ENCODE results near the gene CABLES1.

Gene CABLES1

GRCh38 chr18:23169673-23170044, 34.4 kb downstream of the CABLES1 start:
- DNase-seq (ENCODE audit: low spot score) = no peak

DNA sequence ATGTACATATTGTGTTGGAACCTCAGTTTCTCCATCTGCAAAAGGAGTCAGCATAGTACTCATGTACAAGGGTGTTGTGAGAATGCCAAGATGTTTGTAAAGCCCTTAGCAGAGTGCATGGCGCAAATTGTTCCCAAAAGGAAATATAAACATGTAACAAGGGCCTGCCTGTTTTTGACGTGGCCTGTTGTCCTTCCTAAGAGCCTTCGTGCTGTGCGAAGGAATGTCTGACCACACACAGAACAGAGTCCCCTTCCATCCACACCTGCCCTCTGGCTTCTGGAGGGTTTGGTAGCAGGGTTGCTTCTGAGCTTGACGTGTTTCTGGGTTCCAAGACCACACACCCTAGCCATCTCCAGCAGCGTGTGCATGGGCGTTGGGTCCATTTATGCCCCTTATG, 34.9 kb downstream of the CABLES1 start:
- DNase-seq (ENCODE audit: low spot score) = no peak

DNA sequence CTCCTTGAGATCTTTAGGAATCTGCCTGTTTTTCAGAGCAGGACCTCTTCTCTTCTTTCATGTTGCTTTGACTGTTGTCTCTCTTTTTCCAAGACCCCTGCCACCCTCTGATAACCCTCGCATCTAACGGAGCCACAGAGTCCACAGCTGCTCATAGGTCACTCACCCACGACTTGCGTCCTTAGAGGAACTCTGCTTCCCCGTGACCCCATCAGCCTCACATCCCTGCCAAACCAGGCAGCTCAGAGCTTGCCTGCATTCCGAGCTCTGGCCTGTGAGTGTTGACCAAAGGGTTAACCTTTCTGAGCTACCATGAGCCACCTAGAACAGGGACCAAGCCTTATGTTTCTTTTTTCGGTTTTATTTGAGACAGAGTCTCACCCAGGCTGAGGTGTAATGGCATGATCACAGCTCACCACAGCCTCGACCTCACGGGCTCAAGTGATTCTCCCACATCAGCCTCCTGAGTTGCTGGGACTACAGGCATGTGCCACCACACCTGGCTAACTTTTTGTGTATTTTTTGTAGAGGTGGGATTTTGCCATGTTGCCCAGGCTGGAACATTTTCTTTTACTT, 36.4 kb downstream of the CABLES1 start:
- no peak for DNase-seq (ENCODE audit: low spot score)

DNA sequence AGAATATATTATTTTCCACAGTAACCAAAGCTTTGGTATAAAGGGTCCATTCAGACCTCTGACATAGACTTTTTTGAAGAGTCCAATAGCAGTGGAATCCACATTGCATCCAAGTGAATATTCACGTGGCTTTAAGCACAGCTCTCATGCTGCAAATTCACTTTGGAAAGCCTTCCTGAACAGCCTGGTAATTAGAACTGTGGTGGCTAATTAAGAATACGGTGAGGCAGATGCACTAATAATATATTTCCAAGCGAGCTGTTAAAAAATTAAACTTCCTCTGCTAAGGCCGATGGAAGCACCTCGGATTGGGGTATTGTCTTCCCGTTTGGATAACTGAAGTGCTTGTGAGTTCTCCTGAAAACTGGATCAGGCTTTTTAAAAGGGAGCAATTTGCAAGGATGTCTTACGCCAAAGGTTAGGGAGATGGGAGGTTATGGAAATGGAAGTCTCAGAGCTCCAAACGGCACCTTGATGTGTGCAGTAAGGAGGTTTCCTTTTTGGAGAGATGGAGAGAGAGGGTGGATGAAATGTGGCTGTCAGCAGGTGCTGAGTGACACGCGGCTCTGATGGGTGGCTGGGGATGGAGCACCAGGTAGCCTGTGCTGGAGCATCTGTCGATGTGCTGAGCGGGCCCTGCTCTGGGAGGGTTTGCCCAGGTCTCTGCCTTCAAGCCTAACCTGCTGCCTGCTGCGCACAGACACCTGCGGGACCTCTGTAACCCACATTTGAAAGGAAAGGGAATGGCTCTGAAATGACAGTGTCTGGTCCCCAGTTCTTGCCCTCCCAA, 37.5 kb downstream of the CABLES1 start:
- no peak for DNase-seq (ENCODE audit: low spot score)

- no peak for DNase-seq (ENCODE audit: low spot score)
Measured at GRCh38 chr18:23173912-23174311, 38.6 kb downstream of the CABLES1 start.

GRCh38 chr18:23176701-23177432, 41.6 kb downstream of the CABLES1 start:
- no peak for DNase-seq (ENCODE audit: low spot score)

- no peak for DNase-seq (ENCODE audit: low spot score)
Measured at GRCh38 chr18:23177433-23178072, 42.3 kb downstream of the CABLES1 start.

GRCh38 chr18:23178201-23178600, 42.9 kb downstream of the CABLES1 start:
- DNase-seq (ENCODE audit: low spot score) = no peak

DNA sequence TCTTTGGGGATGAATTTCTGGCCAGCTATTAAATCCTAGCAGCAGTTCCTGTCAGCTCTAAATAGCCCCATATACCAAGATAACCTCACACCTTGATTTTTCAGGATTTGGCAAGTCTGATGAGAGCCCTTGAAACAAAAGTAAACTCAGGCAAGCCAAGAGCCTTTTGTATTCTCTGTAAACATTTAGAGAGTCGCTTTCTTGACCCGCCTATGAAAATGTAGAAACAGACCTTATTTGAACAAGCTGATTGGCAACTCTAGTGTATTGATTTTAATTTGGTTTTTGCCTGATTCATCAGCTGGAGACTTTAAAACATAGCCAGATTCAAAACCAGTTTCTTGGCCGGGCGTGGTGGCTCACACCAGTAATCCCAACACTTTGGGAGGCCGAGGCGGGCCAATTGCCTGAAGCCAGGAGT, 43.4 kb downstream of the CABLES1 start:
- DNase-seq (ENCODE audit: low spot score) = no peak

DNA sequence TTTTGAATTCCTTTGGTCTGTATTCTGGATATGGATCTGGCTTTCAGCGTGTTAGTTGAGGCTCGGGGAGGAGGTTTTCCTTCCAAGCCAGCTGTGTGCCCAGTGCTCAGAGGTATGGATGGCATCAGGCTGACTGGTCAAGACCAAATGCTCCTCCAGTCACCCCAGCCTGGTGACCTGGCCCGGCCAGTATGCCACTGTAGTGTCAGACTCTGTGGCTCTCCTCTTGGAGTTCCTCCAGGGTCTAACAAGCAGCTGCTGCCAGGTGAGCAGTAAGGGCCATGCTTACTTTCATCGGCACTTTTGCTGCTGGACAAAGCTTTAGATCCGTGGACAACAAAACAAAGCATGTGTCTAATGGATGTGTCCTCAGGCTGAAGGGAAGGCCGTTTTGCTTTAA, 44.1 kb downstream of the CABLES1 start:
- no peak for DNase-seq (ENCODE audit: low spot score)

DNA sequence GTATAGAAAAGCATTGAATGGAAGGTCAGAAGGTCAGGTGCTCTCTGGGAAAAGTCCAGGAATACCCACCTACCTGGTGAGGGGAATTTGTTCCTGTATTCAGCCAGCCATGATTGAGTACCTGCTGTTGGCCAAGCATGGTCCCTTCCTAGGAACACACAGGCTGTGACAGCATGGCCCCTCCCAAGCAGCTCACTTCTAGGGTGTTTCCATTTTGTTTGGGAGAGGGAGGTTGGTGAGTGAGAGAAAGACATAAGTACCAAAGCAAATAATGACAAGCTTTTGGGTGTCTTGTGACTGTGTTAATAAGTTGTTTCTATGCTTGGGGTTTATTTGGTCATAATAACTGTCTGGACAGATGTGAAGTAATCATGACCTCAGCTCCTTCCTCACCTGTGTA, 46.3 kb downstream of the CABLES1 start:
- no peak for DNase-seq (ENCODE audit: low spot score)

DNA sequence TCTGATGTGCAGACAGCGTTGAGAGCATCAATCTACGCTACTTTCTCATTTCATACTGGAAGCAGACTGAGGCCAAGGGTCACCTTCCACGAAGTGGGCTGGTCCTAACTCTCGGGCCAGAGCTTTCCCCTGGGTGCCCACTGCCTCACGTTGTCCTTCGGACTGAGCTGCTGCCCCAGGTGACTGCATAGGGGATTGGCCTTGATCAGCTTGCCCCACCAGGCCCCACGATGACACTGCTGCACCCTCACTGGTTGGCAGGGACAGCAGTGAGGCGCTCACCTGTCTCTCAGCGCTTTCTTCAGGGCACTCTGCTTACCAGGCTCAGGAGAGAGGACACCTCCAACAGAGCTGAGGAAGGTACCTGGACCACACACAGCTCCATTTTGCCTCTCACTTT, 47.3 kb downstream of the CABLES1 start:
- DNase-seq (ENCODE audit: low spot score) = no peak

- no peak for DNase-seq (ENCODE audit: low spot score)
Measured at GRCh38 chr18:23183411-23184150, 48.3 kb downstream of the CABLES1 start.

DNA sequence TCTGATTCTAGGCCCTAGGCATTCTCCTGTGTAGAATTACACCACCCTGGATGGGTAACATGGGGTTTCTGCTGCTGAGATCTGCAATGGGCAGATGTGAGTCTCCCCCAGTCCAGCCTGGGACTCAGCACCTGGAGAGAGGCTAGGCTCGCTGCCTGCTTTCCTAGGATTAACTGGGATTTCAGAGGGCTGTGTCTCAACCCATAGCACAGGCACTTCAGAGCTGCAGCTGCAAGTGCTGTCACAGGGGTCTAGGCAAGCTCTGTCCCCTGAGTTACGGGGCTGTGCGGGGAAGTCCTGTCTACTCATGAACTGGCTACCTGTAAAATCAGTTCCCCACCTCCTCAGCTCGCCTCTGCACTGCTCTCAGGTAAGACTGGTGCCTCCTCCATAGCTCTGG, 51.5 kb downstream of the CABLES1 start:
- no peak for DNase-seq (ENCODE audit: low spot score)

GRCh38 chr18:23188068-23188760, 52.9 kb downstream of the CABLES1 start:
- no peak for DNase-seq (ENCODE audit: low spot score)

GRCh38 chr18:23189099-23189498, 53.8 kb downstream of the CABLES1 start:
- no peak for DNase-seq (ENCODE audit: low spot score)

DNA sequence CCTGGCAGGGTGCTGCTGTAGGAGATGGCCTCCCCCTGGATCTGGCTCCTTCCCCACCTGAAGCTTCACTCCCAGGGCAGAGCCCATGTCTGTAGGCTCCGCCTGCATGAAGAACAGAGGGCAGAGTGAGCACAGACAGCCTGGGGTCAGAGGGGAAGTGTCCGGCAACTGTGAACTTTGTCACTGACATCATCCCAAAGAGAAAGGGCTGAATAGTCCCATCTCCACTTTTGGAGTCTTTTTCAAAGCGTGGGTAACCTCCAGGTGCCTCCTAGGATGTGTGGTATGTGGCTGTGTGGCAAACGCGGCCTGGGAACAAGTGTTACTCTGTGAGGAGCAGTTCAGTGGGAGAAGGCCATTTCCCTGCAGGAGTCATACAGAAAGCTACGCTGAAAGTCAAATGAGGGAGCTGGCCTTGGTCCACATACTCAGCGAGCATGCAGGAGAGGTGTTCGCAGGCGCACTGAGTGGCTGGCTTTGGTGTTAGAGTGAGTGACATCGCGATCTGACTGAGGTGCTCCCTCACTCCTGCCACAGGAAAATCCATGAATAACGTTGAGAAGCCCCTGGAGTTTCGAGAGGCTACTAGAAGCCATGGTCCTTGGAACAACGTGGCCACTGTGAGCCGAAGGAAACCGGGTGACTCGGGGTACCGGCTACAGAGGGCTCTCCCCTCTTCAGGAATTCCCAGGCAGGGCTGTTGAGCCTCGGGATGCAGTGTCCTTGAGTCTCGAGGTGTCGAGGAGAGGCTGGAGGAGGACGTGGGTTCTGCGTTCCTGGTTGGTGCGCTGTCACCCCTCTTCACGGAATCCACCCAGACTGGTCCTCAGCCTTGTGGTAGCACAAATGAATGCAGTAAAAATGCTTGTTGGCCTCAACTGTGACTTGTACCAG, 54.7 kb downstream of the CABLES1 start:
- no peak for DNase-seq (ENCODE audit: low spot score)

GRCh38 chr18:23191232-23191631, 55.9 kb downstream of the CABLES1 start:
- DNase-seq (ENCODE audit: low spot score) = no peak

DNA sequence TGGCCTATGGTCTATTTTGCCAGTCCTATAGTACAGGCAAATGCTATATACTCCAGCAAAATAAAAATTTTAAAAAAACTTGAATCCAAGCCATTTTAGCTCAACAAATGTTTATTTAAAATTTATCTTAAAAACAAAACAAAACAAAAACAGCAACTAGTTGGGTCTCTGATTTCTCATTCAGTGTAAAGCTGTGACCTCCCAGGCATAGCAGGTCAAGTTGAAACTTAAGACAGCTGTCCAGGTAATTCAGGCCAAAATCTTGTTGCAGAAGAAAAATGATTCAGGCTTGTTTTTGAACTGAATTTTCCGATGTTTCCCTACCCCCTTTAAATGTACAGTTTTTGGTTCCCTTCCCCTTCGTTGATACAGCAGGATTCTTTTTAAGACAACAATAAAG, 58.5 kb downstream of the CABLES1 start:
- DNase-seq (ENCODE audit: low spot score) = no peak

Measured in globus pallidus (tissue), 1 donor.